ENCODE measurements around the gene ZNF501. TPM values are rescaled to one million over a fixed set of nuclear protein-coding genes. Genes with fewer than 3 reads are reported as not detected.

Gene ZNF501
- total and polyA plus RNA-seq, 2 experiments from 2014 or later, result 4.2 to 6.6 TPM

DNA sequence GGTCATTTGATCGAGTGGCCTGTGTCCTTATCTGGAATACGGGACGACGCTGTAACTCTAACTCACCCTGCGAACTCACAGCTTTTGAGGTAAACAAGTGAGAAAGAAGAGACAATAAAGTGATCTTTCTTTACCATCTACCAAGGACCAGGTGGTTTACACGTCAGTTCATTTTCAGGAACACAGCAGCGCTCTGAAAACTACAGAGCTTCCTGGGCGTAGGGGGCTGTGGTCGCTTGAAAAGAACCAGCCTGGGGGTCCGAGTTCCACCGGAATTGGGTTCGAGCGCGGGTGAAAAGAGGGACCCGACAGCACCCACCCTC, 31.6 kb downstream of the ZNF501 start:
- H3K9me3 Mint-ChIP-seq, result peaks cover 48% of the 10 kb centered on the region
- H3K27ac Mint-ChIP-seq, result peak overlapping the region; percentile 100
- Histone ChIP-seq H3F3A (replicated peaks; ENCODE audit: low read depth) (no peaks in the 10 kb centered on the region; the same call in 1 of the 2 replicates), H3K4me1 (ENCODE audit: insufficient read depth) (no peaks in the 10 kb centered on the region; the same call in 1 of the 2 replicates), H3K27ac (ENCODE audit: low read depth) (peak overlapping the region; percentile 84), H3K27me3 (ENCODE audit: insufficient read depth) (no peaks in the 10 kb centered on the region), H3K4me2 (peak overlapping the region; percentile 92), H3K79me2 (replicated peaks; ENCODE audit: insufficient read depth) (peaks cover 92% of the 10 kb centered on the region), H3K9me2 (ENCODE audit: insufficient read depth) (peaks cover 4% of the 10 kb centered on the region; the same call in 1 of the 2 replicates), H3K4me3 (peak overlapping the region; percentile 92), H3K36me3 (ENCODE audit: insufficient read depth) (peaks cover 24% of the 10 kb centered on the region), H2AFZ (peak overlapping the region; percentile 53), H4K20me1 (replicated peaks; ENCODE audit: insufficient read depth) (0 out of 2 replicates have a peak, but pooled peaks cover 4% of the 10 kb centered on the region)
- peak overlapping the region; percentile 93 for H3K4me3 Mint-ChIP-seq
- TF ChIP-seq STAT1 (IDR thresholded peaks at IDR 0.05; ENCODE audit: unreplicated experiment) (no peak), NANOG (IDR thresholded peaks at IDR 0.05; ENCODE audit: borderline replicate concordance) (no peak), ZNF331 (CRISPR knock-in tag; IDR thresholded peaks at IDR 0.05; ENCODE audit: low read depth) (no peak), POLR2AphosphoS5 (IDR thresholded peaks at IDR 0.05; ENCODE audit: low read depth) (no peak), ZNF114 (CRISPR knock-in tag; IDR thresholded peaks at IDR 0.05) (no peak), JUNB (IDR thresholded peaks at IDR 0.05; ENCODE audit: unreplicated experiment) (no peak), EZH2 (IDR thresholded peaks at IDR 0.05; ENCODE audit: low read depth, unreplicated experiment) (no peak), EZH2phosphoT487 (IDR thresholded peaks at IDR 0.05; ENCODE audit: unreplicated experiment) (no peak), CREB1 (CRISPR knock-in tag; IDR thresholded peaks at IDR 0.05; ENCODE audit: low read depth) (no peak)
- TF ChIP-seq, protein P1, sequence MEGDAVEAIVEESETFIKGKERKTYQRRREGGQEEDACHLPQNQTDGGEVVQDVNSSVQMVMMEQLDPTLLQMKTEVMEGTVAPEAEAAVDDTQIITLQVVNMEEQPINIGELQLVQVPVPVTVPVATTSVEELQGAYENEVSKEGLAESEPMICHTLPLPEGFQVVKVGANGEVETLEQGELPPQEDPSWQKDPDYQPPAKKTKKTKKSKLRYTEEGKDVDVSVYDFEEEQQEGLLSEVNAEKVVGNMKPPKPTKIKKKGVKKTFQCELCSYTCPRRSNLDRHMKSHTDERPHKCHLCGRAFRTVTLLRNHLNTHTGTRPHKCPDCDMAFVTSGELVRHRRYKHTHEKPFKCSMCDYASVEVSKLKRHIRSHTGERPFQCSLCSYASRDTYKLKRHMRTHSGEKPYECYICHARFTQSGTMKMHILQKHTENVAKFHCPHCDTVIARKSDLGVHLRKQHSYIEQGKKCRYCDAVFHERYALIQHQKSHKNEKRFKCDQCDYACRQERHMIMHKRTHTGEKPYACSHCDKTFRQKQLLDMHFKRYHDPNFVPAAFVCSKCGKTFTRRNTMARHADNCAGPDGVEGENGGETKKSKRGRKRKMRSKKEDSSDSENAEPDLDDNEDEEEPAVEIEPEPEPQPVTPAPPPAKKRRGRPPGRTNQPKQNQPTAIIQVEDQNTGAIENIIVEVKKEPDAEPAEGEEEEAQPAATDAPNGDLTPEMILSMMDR (conservative IDR thresholded peaks at IDR 0.05; ENCODE audit: low read depth in 2 of 2), result no peak
- TF ChIP-seq, protein P2, sequence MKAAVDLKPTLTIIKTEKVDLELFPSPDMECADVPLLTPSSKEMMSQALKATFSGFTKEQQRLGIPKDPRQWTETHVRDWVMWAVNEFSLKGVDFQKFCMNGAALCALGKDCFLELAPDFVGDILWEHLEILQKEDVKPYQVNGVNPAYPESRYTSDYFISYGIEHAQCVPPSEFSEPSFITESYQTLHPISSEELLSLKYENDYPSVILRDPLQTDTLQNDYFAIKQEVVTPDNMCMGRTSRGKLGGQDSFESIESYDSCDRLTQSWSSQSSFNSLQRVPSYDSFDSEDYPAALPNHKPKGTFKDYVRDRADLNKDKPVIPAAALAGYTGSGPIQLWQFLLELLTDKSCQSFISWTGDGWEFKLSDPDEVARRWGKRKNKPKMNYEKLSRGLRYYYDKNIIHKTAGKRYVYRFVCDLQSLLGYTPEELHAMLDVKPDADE (IDR thresholded peaks at IDR 0.05), result no peak
- TF ChIP-seq, protein P3, sequence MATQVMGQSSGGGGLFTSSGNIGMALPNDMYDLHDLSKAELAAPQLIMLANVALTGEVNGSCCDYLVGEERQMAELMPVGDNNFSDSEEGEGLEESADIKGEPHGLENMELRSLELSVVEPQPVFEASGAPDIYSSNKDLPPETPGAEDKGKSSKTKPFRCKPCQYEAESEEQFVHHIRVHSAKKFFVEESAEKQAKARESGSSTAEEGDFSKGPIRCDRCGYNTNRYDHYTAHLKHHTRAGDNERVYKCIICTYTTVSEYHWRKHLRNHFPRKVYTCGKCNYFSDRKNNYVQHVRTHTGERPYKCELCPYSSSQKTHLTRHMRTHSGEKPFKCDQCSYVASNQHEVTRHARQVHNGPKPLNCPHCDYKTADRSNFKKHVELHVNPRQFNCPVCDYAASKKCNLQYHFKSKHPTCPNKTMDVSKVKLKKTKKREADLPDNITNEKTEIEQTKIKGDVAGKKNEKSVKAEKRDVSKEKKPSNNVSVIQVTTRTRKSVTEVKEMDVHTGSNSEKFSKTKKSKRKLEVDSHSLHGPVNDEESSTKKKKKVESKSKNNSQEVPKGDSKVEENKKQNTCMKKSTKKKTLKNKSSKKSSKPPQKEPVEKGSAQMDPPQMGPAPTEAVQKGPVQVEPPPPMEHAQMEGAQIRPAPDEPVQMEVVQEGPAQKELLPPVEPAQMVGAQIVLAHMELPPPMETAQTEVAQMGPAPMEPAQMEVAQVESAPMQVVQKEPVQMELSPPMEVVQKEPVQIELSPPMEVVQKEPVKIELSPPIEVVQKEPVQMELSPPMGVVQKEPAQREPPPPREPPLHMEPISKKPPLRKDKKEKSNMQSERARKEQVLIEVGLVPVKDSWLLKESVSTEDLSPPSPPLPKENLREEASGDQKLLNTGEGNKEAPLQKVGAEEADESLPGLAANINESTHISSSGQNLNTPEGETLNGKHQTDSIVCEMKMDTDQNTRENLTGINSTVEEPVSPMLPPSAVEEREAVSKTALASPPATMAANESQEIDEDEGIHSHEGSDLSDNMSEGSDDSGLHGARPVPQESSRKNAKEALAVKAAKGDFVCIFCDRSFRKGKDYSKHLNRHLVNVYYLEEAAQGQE (IDR thresholded peaks at IDR 0.05; ENCODE audit: unreplicated experiment), result no peak
- TF ChIP-seq, protein P4, sequence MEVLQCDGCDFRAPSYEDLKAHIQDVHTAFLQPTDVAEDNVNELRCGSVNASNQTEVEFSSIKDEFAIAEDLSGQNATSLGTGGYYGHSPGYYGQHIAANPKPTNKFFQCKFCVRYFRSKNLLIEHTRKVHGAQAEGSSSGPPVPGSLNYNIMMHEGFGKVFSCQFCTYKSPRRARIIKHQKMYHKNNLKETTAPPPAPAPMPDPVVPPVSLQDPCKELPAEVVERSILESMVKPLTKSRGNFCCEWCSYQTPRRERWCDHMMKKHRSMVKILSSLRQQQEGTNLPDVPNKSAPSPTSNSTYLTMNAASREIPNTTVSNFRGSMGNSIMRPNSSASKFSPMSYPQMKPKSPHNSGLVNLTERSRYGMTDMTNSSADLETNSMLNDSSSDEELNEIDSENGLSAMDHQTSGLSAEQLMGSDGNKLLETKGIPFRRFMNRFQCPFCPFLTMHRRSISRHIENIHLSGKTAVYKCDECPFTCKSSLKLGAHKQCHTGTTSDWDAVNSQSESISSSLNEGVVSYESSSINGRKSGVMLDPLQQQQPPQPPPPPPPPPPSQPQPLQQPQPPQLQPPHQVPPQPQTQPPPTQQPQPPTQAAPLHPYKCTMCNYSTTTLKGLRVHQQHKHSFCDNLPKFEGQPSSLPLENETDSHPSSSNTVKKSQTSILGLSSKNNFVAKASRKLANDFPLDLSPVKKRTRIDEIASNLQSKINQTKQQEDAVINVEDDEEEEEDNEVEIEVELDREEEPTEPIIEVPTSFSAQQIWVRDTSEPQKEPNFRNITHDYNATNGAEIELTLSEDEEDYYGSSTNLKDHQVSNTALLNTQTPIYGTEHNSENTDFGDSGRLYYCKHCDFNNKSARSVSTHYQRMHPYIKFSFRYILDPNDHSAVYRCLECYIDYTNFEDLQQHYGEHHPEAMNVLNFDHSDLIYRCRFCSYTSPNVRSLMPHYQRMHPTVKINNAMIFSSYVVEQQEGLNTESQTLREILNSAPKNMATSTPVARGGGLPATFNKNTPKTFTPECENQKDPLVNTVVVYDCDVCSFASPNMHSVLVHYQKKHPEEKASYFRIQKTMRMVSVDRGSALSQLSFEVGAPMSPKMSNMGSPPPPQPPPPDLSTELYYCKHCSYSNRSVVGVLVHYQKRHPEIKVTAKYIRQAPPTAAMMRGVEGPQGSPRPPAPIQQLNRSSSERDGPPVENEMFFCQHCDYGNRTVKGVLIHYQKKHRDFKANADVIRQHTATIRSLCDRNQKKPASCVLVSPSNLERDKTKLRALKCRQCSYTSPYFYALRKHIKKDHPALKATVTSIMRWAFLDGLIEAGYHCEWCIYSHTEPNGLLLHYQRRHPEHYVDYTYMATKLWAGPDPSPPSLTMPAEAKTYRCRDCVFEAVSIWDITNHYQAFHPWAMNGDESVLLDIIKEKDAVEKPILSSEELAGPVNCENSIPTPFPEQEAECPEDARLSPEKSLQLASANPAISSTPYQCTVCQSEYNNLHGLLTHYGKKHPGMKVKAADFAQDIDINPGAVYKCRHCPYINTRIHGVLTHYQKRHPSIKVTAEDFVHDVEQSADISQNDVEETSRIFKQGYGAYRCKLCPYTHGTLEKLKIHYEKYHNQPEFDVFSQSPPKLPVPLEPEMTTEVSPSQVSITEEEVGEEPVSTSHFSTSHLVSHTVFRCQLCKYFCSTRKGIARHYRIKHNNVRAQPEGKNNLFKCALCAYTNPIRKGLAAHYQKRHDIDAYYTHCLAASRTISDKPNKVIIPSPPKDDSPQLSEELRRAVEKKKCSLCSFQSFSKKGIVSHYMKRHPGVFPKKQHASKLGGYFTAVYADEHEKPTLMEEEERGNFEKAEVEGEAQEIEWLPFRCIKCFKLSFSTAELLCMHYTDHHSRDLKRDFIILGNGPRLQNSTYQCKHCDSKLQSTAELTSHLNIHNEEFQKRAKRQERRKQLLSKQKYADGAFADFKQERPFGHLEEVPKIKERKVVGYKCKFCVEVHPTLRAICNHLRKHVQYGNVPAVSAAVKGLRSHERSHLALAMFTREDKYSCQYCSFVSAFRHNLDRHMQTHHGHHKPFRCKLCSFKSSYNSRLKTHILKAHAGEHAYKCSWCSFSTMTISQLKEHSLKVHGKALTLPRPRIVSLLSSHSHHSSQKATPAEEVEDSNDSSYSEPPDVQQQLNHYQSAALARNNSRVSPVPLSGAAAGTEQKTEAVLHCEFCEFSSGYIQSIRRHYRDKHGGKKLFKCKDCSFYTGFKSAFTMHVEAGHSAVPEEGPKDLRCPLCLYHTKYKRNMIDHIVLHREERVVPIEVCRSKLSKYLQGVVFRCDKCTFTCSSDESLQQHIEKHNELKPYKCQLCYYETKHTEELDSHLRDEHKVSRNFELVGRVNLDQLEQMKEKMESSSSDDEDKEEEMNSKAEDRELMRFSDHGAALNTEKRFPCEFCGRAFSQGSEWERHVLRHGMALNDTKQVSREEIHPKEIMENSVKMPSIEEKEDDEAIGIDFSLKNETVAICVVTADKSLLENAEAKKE (CRISPR knock-in tag; IDR thresholded peaks at IDR 0.05), result no peak
- peaks cover 73% of the 10 kb centered on the region for H3K36me3 Mint-ChIP-seq (ENCODE audit: low read depth)
- H3K4me1 Mint-ChIP-seq, result peaks cover 3% of the 10 kb centered on the region; the same call in 2 of the 3 replicates
- peak; percentile 33 for DNase-seq (ENCODE audit: low spot score)
- ATAC-seq, result no peak; the same call in 1 of the 3 replicates
- peaks cover 5% of the 10 kb centered on the region for H3K27me3 Mint-ChIP-seq (ENCODE audit: insufficient read depth, low read depth, poor library complexity)
